ENCODE results near the gene CENPP.

DNA sequence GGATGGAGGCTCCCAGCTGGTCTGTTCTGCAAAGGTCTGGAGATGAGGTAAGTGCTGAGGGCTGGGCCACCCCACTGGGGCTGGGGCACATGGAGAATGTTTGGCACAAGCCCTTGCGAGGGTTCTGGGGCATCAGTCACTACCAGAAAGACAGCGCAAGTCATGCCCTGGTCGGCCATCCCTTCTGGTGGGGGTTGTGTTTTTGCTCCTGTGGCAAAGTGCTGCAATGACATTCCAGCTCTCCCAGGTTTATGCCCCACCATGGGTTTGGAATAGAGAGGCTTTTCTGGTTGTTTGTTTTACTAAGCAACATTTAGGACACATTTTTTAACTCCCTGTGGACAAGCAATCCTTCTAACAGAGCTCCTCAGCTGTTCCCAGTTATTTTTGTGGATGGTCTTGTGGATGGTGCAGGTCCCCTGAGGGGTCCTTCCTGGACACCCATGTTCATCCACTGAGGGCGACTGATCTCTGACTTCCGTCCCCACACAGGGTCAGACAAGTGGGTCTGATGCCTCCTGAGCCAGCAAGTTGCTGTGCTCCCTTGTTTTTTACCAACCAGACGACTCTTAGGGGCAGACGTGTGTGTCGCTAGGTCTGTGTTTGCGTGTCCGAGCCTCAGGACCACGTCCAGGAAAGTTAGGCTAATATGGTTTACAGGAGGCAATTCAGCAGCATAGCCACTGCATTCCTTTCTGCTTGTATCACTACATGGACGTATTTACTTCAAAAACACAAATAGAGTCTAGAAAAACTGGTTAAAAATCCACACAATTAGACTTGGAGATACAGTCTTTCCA is 274.9 kb downstream of the CENPP start:
- TF ChIP-seq POLR2A (IDR thresholded peaks at IDR 0.05) (no peak), EP300 (IDR thresholded peaks at IDR 0.05) (no peak)
- TF ChIP-seq, protein P1, sequence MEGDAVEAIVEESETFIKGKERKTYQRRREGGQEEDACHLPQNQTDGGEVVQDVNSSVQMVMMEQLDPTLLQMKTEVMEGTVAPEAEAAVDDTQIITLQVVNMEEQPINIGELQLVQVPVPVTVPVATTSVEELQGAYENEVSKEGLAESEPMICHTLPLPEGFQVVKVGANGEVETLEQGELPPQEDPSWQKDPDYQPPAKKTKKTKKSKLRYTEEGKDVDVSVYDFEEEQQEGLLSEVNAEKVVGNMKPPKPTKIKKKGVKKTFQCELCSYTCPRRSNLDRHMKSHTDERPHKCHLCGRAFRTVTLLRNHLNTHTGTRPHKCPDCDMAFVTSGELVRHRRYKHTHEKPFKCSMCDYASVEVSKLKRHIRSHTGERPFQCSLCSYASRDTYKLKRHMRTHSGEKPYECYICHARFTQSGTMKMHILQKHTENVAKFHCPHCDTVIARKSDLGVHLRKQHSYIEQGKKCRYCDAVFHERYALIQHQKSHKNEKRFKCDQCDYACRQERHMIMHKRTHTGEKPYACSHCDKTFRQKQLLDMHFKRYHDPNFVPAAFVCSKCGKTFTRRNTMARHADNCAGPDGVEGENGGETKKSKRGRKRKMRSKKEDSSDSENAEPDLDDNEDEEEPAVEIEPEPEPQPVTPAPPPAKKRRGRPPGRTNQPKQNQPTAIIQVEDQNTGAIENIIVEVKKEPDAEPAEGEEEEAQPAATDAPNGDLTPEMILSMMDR (IDR thresholded peaks at IDR 0.05), result no peak

Data from suprapubic skin (tissue), 3 donors.